OCI-LY7 (cell line): ENCODE data around the gene SCUBE3. TPM values are rescaled to one million over a fixed set of nuclear protein-coding genes. Genes with fewer than 3 reads are reported as not detected.

Experiments used
- BruUV-seq: library from RNA; stranded (reverse); fragments of 400-500 nt; replicated peaks from 2 replicates; lab custom pipeline; 2021; lab: Mats Ljungman, UMichigan
- CTCF ChIA-PET: fragments of 300-600 bp; sonication (Branson Sonifier 250); formaldehyde crosslinking; loops from one replicate; lab custom pipeline; 2022; ENCODE audit warnings: antibody characterized with exemption; ENCODE audit not compliant: unreplicated experiment; lab: Charles Lee
- POLR2A ChIA-PET: fragments of 300-600 bp; sonication (Branson Sonifier 250); formaldehyde crosslinking; loops from one replicate; lab custom pipeline; 2022; ENCODE audit warnings: antibody characterized with exemption; lab: Charles Lee
- DNase-seq: peaks from one replicate; pipeline ENCODE4 v3.0.0-alpha.2; 2015; ENCODE audit warnings: low spot score
- H2AFZ ChIP-seq: fragments of 200-600 bp; sonication (generic), shearing (Covaris generic); 2 replicates; pipeline ENCODE4 v1.6.1; 2014; ENCODE audit warnings: mild to moderate bottlenecking, antibody characterized with exemption, low read length, moderate library complexity
- H3K27ac ChIP-seq: fragments of 200-600 bp; sonication (generic); 2 replicates; pipeline ENCODE4 v1.5.1; 2014; ENCODE audit warnings: mixed run types, low read depth, mild to moderate bottlenecking, moderate library complexity, low read length, inconsistent platforms; ENCODE audit not compliant: poor library complexity, severe bottlenecking
- H3K36me3 ChIP-seq: fragments of 200-600 bp; sonication (generic); 2 replicates; pipeline ENCODE4 v1.6.1; 2014; ENCODE audit warnings: mild to moderate bottlenecking, antibody characterized with exemption, low read length, moderate library complexity, mixed read lengths; ENCODE audit not compliant: insufficient read depth
- H3K4me1 ChIP-seq: fragments of 200-600 bp; sonication (generic); 2 replicates; pipeline ENCODE4 v1.5.1; 2014; ENCODE audit warnings: mild to moderate bottlenecking, low read length; ENCODE audit not compliant: insufficient read depth, poor library complexity, severe bottlenecking
- H3K4me2 ChIP-seq: fragments of 200-600 bp; sonication (generic); 2 replicates; pipeline ENCODE4 v1.6.1; 2014; ENCODE audit warnings: mild to moderate bottlenecking, low read length
- H3K4me3 ChIP-seq: fragments of 200-600 bp; sonication (generic); 2 replicates; pipeline ENCODE4 v1.5.1; 2014; ENCODE audit warnings: mild to moderate bottlenecking, low read depth, low read length; ENCODE audit not compliant: poor library complexity, severe bottlenecking
- H3K79me2 ChIP-seq: fragments of 200-600 bp; sonication (generic); 2 replicates; pipeline ENCODE4 v1.6.1; 2016; ENCODE audit warnings: low read depth, mild to moderate bottlenecking, low read length, moderate library complexity, mixed read lengths; ENCODE audit not compliant: insufficient read depth
- H3K9me2 ChIP-seq: fragments of 200-600 bp; sonication (generic); 2 replicates; pipeline ENCODE4 v1.6.1; 2016; ENCODE audit warnings: mild to moderate bottlenecking, low read length, mixed read lengths; ENCODE audit not compliant: insufficient read depth
- H3K9me3 ChIP-seq: fragments of 200-600 bp; sonication (generic); 2 replicates; pipeline ENCODE4 v1.6.1; 2014; ENCODE audit warnings: mild to moderate bottlenecking, mixed run types, low read length, mixed read lengths
- H4K20me1 ChIP-seq: fragments of 200-600 bp; sonication (generic); 2 replicates; pipeline ENCODE4 v1.6.1; 2014; ENCODE audit warnings: mild to moderate bottlenecking, antibody characterized with exemption, low read length, moderate library complexity, mixed read lengths; ENCODE audit not compliant: insufficient read depth
- EZH2phosphoT487 ChIP-seq: fragments of 200-600 bp; sonication (generic); IDR thresholded peaks from 2 replicates; pipeline ENCODE4 v1.6.1; 2018; ENCODE audit warnings: low read depth, borderline replicate concordance, mild to moderate bottlenecking, mixed run types, antibody characterized with exemption, low read length, moderate library complexity, mixed read lengths
- intact Hi-C: fragments of 100-400 bp; cut with micrococcal nuclease; formaldehyde crosslinking; loops from one replicate; pipeline ENCODE4 v1.10.0; 2022; ENCODE audit not compliant: unreplicated experiment
- total RNA-seq, 2 experiments: library from RNA; depleted of rRNA in 1 of 2; stranded (reverse); fragments of >200 nt in 1 of 2; shearing (Covaris generic) in 1 of 2; gene quantifications; 2 replicates each; pipeline ENCODE4 v1.2.3, GENCODE V29; 2014 to 2022
- TF ChIP-seq, protein P1 (sequence below): fragments of 200-600 bp; sonication (generic); conservative IDR thresholded peaks from 2 replicates; pipeline ENCODE4 v1.5.1; 2014; ENCODE audit warnings: mild to moderate bottlenecking, antibody characterized with exemption, low read length, moderate library complexity, mixed read lengths

The SCUBE3 gene
- total RNA-seq, 2 experiments from 2014 or later = not detected

GRCh38 chr6:35242486-35242885, 28.7 kb downstream of the SCUBE3 start:
- CTCF ChIA-PET = no interaction called here
- H3K4me3 ChIP-seq = no peak overlapping the region

DNA sequence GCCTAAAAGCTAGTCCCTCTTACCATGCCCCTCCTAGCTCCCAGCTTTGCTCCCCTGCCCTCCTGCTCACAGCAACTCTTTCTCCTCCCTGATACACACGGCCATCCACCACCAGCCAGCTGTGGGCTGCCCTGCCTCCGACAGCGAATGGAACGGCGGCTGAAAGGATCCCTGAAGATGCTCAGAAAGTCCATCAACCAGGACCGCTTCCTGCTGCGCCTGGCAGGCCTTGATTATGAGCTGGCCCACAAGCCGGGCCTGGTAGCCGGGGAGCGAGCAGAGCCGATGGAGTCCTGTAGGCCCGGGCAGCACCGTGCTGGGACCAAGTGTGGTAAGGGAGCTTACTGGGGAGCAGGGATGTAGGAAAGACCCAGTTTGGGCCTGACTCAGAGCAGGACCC, 29.1 kb downstream of the SCUBE3 start:
- Histone ChIP-seq H3K4me3 (no peak overlapping the region), H3K9me2 (no peaks in the 10 kb centered on the region), H4K20me1 (peaks cover 6% of the 10 kb centered on the region; the same call in 1 of the 2 replicates), H3K4me2 (no peak overlapping the region), H3K79me2 (no peaks in the 10 kb centered on the region), H2AFZ (no peak overlapping the region), H3K36me3 (no peaks in the 10 kb centered on the region), H3K27ac (no peak overlapping the region), H3K9me3 (no peaks in the 10 kb centered on the region), H3K4me1 (peaks cover 3% of the 10 kb centered on the region)
- intact Hi-C loops = loop anchor here (5.0 kb wide), 2 partner anchors 36 to 256 kb away; no protein-coding TSS in a partner anchor
- DNase-seq = no peak
- BruUV-seq = no TSS peak
- ChIA-PET CTCF (no interaction called here), POLR2A (no interaction called here)
- TF ChIP-seq EZH2phosphoT487 = no peak
- TF ChIP-seq, protein P1, sequence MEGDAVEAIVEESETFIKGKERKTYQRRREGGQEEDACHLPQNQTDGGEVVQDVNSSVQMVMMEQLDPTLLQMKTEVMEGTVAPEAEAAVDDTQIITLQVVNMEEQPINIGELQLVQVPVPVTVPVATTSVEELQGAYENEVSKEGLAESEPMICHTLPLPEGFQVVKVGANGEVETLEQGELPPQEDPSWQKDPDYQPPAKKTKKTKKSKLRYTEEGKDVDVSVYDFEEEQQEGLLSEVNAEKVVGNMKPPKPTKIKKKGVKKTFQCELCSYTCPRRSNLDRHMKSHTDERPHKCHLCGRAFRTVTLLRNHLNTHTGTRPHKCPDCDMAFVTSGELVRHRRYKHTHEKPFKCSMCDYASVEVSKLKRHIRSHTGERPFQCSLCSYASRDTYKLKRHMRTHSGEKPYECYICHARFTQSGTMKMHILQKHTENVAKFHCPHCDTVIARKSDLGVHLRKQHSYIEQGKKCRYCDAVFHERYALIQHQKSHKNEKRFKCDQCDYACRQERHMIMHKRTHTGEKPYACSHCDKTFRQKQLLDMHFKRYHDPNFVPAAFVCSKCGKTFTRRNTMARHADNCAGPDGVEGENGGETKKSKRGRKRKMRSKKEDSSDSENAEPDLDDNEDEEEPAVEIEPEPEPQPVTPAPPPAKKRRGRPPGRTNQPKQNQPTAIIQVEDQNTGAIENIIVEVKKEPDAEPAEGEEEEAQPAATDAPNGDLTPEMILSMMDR = no peak

More at GRCh38 chr6:35242486-35242885, 28.7 kb downstream of the SCUBE3 start:
- no peak for TF ChIP-seq EZH2phosphoT487
- TF ChIP-seq, protein P1 = no peak
- BruUV-seq = no TSS peak
- Histone ChIP-seq H4K20me1 (peaks cover 6% of the 10 kb centered on the region; the same call in 1 of the 2 replicates), H3K4me1 (no peaks in the 10 kb centered on the region), H3K79me2 (no peaks in the 10 kb centered on the region), H3K9me2 (no peaks in the 10 kb centered on the region), H3K36me3 (no peaks in the 10 kb centered on the region), H2AFZ (no peak overlapping the region), H3K4me2 (no peak overlapping the region), H3K27ac (no peak overlapping the region), H3K9me3 (no peaks in the 10 kb centered on the region)
- no peak for DNase-seq
- intact Hi-C loops = loop anchor here (5.0 kb wide), 2 partner anchors 35 to 255 kb away; no protein-coding TSS in a partner anchor
- POLR2A ChIA-PET = no interaction called here

GRCh38 chr6:35243386-35243958, 29.7 kb downstream of the SCUBE3 start:
- H3K4me2 ChIP-seq = no peak overlapping the region
- CTCF ChIA-PET = no interaction called here
- H3K4me3 ChIP-seq = no peak overlapping the region
- POLR2A ChIA-PET = no interaction called here
- H4K20me1 ChIP-seq = peaks cover 6% of the 10 kb centered on the region; the same call in 1 of the 2 replicates
- peaks cover 9% of the 10 kb centered on the region for H3K4me1 ChIP-seq
- H3K9me2 ChIP-seq = no peaks in the 10 kb centered on the region
- TF ChIP-seq, protein P1 = no peak
- no peaks in the 10 kb centered on the region for H3K79me2 ChIP-seq
- BruUV-seq = no TSS peak
- intact Hi-C loops = loop anchor here (5.0 kb wide), 2 partner anchors 36 to 256 kb away; no protein-coding TSS in a partner anchor
- DNase-seq = no peak
- no peaks in the 10 kb centered on the region for H3K36me3 ChIP-seq
- H2AFZ ChIP-seq = no peak overlapping the region
- no peak overlapping the region for H3K27ac ChIP-seq
- no peaks in the 10 kb centered on the region for H3K9me3 ChIP-seq
